ENCODE data around the gene KMT5B. TPM values are rescaled to one million over a fixed set of nuclear protein-coding genes. Genes with fewer than 3 reads are reported as not detected.

KMT5B gene
- total and polyA plus RNA-seq, 2 of the 13 experiments (the other 11 are each of a cell fraction or from before 2014, with no cell fraction given), result 17.6 to 23.7 TPM

GRCh38 chr11:68257477-68258362 is 44.6 kb upstream of the KMT5B start (continued):
- TF ChIP-seq ATF1 (CRISPR knock-in tag; IDR thresholded peaks at IDR 0.05) (no peak), ZNF30 (CRISPR knock-in tag; IDR thresholded peaks at IDR 0.05) (no peak), ETV5 (CRISPR knock-in tag; IDR thresholded peaks at IDR 0.05; ENCODE audit: borderline replicate concordance) (peak; percentile 26; the same call in 1 of the 2 replicates), RXRA (CRISPR knock-in tag; IDR thresholded peaks at IDR 0.05) (peak; percentile 55), FOXC1 (CRISPR knock-in tag; IDR thresholded peaks at IDR 0.05; ENCODE audit: borderline replicate concordance) (peak; percentile 89; the same call in 1 of the 2 replicates), ERF (CRISPR knock-in tag; IDR thresholded peaks at IDR 0.05) (peak; percentile 75), NCOA2 (CRISPR knock-in tag; IDR thresholded peaks at IDR 0.05) (0 out of 2 replicates have a peak, but pooled peaks have one; percentile 28), KLF12 (CRISPR knock-in tag; IDR thresholded peaks at IDR 0.05; ENCODE audit: borderline replicate concordance) (peak; percentile 98), ZNF205 (CRISPR knock-in tag; IDR thresholded peaks at IDR 0.05) (0 out of 2 replicates have a peak, but pooled peaks have one; percentile 26), RAD21 (CRISPR knock-in tag; IDR thresholded peaks at IDR 0.05) (peak; percentile 93), YEATS2 (CRISPR knock-in tag; IDR thresholded peaks at IDR 0.05; ENCODE audit: borderline replicate concordance) (no peak; the same call in 1 of the 2 replicates), ZNF788 (CRISPR knock-in tag; IDR thresholded peaks at IDR 0.05; ENCODE audit: borderline replicate concordance) (peak; percentile 44), ZNF431 (CRISPR knock-in tag; IDR thresholded peaks at IDR 0.05; ENCODE audit: borderline replicate concordance, low read depth) (no peak), HES4 (CRISPR knock-in tag; IDR thresholded peaks at IDR 0.05; ENCODE audit: borderline replicate concordance) (0 out of 2 replicates have a peak, but pooled peaks have one; percentile 28), ZNF703 (CRISPR knock-in tag; IDR thresholded peaks at IDR 0.05; ENCODE audit: borderline replicate concordance) (no peak), MEIS2 (CRISPR knock-in tag; IDR thresholded peaks at IDR 0.05) (0 out of 2 replicates have a peak, but pooled peaks have one; percentile 57), SAFB2 (CRISPR knock-in tag; IDR thresholded peaks at IDR 0.05; ENCODE audit: borderline replicate concordance, low read depth) (peak; percentile 71; the same call in 1 of the 2 replicates), RAD51 (IDR thresholded peaks at IDR 0.05; ENCODE audit: borderline replicate concordance) (no peak), ZSCAN12 (CRISPR knock-in tag; IDR thresholded peaks at IDR 0.05) (no peak), MXD3 (CRISPR knock-in tag; IDR thresholded peaks at IDR 0.05) (peak; percentile 70; the same call in 1 of the 2 replicates), MEF2D (CRISPR knock-in tag; IDR thresholded peaks at IDR 0.05) (peak; percentile 82), MXI1 (IDR thresholded peaks at IDR 0.05; ENCODE audit: borderline replicate concordance, low read depth, low read length) (peak; percentile 52; the same call in 1 of the 3 replicates), NFE2 (CRISPR knock-in tag; IDR thresholded peaks at IDR 0.05) (no peak), ZNF180 (CRISPR knock-in tag; IDR thresholded peaks at IDR 0.05; ENCODE audit: borderline replicate concordance, low read depth) (no peak), HNRNPLL (IDR thresholded peaks at IDR 0.05; ENCODE audit: low read depth, low read length, poor library complexity, severe bottlenecking) (peak; percentile 11), ZNF280B (CRISPR knock-in tag; IDR thresholded peaks at IDR 0.05; ENCODE audit: borderline replicate concordance) (peak; percentile 93; the same call in 1 of the 2 replicates), HINFP (CRISPR knock-in tag; IDR thresholded peaks at IDR 0.05; ENCODE audit: low read depth) (no peak)

Data from HepG2 (cell line).